Right ventricle myocardium inferior (tissue), 1 donor: ENCODE results near the gene NRG3. TPM values are rescaled to one million over a fixed set of nuclear protein-coding genes. Genes with fewer than 3 reads are reported as not detected.

Experiments used
- ATAC-seq: fragments of 200-7000 bp; cut with Tn5 transposase; one replicate; pipeline ENCODE4 v1.9.1; 2020; ENCODE audit warnings: mild to moderate bottlenecking, moderate library complexity
- DNase-seq: peaks from one replicate; pipeline ENCODE4 v3.0.0; 2021; ENCODE audit errors: missing footprints
- intact Hi-C: fragments of 100-400 bp; cut with DNase I; formaldehyde crosslinking; loops from one replicate; pipeline ENCODE4 v1.11.0; 2022
- total RNA-seq: library from RNA; stranded (reverse); fragmentation: NEBNext Ultra II Directional; extraction: Animal tissue kit (Norgen Biotek cat#: 25700); gene quantifications from one replicate; pipeline ENCODE4 v1.2.1, GENCODE V29; 2021
- donor health status: DM: no; HTN: yes; CAD: no; lungs with severe emphysema.

NRG3 gene
- total RNA-seq, 1 donor from 2014 or later = not detected

DNA sequence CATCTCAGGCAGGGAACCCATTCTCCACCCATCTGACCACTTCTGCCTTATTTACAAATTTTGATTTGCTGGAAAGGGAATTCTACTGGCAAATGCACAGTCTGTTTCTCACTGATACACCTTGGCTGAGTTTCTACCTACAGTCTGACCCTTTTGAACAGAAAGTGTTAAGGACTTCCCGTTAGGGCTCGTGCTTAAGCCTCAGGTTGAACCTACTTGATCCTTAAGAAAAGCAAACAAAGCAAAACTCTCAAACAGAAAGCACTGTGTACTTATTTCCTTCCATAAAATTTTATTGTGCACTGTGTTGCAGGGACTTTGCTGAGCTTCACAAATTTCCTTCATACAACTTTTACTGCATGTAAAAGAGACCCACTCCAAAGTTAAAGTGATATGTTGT is 367.8 kb downstream of the NRG3 start:
- ATAC-seq = no peak
- DNase-seq = no peak
- intact Hi-C loops = no loop called here

DNA sequence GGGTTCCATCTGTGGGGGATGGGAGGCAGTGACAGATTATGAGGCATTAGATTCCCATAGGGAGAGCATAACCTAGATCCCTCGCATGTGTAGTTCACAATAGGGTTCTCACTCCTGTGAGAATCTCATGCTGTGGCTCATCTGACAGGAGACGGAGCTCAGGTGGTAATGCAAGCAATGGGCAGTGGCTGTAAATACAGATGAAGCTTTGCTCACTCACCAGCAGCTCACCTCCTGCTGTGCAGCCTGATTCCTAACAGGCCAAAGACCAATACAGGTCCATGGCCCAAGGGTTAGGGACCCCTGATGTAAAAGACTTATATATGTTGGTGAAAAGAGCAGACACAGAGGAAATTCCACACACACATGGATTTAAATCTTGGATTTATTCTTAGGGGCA is 370.2 kb downstream of the NRG3 start:
- ATAC-seq (no peak), DNase-seq (no peak)
- intact Hi-C loops = no loop called here

DNA sequence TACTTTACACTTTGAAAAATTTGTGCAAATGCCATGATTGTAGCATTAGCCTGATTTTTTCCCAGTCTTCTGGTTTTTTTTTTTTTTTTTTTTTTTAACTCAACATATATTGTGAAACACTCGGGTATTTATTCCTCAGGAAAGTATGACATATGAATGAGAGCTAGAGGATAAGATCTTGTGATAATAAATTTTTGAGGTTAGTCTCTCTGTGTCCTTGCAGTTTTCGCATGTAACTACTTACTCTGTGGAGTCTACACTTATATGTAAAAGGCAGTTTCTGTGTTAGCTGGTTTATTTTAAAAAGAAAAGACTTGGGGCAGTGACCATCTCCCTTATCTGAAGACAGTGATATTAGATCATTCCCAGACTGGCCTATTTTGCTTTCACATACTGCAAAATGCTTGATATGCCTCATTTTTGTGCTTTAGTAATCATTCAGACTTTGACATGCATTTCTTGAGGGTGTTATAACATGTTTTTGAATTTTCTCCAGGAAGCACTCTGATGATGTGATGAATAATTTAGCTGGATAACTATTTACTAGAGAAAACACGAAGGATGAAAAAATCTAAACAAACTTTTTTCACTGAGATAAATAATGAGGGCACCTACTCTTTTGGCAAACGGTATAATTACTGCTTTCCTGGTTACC is 371.0 kb downstream of the NRG3 start:
- DNase-seq (no peak), ATAC-seq (no peak)
- intact Hi-C loops = no loop called here

DNA sequence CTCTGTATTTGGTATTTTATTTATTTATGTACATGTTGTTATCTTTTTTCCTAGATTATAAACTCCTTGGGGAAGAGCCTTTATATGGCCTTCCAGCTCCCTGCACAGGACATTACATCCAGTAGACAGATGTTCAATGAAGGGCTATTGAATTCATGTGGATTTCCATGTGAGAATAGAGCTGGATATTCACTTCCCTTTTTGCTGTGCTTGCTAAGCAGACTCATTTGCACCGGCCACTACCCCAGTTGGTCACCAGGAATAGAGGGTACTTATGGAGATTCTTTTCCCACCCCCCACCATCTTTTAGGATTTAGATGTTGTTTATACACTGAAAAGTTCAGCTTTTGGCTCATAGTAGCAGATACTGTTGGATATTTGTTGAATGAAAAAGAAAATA is 374.1 kb downstream of the NRG3 start:
- DNase-seq (no peak), ATAC-seq (no peak)
- intact Hi-C loops = no loop called here

DNA sequence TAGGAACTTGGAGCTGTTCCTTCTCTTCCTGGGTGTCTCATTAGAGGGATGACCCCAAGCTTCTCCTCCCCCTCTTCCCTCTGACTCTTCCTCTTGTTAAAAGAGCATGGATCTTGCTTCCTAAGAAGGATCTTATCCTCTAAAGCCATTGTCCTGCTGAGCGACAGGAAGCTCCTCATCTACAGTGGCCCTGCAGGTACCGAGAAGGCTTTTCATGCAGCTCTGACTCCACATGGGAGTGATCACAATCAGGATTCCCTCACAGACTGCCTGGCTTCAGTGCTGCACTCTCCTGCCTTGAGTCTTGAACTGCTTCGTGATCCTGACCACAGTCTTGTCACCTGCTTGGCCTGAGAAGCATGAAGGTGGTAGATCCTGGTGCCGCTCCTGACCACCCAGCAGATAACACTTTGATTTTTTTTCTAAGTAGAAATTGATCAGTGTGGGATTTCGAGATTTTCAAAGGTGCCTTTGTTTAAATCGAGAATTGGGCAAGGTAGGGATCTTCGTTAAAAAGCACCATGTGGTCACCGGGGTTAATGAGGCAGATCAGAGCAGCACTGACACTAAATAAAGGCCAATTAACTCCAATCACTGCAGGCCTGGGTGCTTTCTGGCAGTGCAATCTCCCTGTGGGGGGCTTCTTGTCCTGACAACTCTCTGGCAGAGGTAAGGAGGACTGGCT is 376.4 kb downstream of the NRG3 start:
- intact Hi-C loops = no loop called here
- ATAC-seq (no peak), DNase-seq (no peak)

DNA sequence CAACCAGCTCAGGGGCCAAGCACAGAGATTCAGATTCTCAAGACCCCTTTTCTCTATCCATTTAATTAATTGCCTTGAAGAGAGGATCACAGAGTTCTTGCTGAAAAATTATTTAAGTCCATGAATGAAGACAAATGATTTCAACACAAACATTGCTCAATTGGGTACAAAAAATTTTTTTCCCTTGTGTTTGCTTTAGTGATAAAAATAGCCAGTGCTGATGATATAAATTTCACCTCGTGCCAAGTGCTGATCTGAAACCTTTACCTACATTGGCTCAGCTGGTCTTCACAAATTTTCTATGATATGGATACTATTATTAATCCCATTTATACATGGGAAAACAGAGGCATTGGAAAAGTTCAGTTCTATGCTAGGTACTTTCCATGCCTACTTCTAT is 377.1 kb downstream of the NRG3 start:
- ATAC-seq (no peak), DNase-seq (no peak)
- intact Hi-C loops = no loop called here

DNA sequence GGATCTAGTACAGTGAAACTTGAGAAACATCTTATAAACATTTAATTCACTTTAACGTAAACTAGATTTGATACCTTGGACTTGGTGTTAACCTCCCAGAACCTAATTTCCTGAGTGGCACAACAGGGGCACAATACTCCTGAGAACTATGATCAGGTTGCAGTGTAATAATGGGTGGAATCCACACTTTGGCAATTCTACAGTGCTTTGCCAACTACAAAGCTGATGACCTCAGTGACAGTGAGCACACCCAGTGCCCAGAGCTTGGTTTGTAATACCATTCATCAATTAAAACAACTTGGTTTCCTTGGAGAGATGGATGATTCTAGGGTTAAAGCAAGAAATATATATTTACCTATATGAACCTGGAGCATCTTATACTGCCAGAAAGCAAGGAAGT is 379.2 kb downstream of the NRG3 start:
- DNase-seq = no peak
- intact Hi-C loops = no loop called here
- no peak for ATAC-seq

DNA sequence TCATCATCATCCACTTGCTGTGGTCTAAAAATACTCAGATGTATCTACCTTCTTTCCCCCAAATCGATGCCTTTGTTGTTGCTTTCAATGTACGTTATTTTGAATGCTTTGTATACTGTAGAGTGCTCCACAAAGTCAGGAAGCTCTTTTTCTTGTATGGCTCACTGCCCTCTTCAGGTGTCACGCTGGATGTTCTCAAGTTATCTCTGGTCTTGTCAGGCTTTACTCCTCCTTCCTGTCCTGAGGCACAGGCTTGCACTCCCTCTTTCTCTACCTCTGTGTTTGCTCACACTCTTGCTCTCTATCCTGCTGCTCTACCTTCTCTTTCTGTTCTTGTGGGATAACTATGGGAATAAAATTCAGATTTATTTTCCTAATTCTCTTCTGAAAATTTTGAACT is 381.3 kb downstream of the NRG3 start:
- intact Hi-C loops = no loop called here
- no peak for DNase-seq
- no peak for ATAC-seq

DNA sequence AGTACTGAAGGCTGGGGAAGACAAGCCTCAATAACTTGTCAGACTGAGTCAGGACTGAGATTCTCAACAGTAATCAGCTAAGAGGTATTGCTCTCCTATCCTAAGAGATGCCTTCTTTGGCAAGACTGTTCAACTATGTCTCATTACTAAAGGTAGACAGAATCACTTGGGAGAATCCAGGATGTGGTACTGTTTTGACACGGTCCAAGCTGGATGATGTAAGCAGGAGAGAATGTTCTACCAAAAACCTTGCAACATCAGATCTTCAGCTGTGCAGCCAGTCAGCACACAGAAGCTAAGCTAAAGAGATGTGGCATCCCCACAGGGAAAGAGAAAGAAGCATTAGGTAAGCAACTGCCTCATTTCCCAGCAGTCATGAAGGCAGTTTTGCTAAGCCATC is 391.4 kb downstream of the NRG3 start:
- DNase-seq (no peak), ATAC-seq (no peak)
- intact Hi-C loops = no loop called here

DNA sequence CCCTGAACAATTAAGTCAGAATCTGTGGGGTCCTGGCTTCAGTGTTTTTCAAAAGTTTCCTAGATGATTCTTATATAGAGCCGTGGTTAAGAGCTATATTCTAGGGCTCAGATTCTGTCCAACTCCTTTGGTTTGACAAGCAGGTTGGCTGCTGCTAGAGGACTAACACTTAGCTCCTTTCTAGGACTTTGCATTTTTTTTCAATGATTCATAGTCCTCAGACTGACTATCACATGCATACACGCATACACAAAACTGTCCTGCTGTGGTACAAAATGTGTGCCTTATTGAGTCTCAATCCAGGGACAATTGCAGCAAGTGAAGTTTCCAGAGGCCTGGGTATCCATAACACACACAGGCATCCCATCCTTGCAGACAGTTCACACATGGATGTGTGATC is 392.0 kb downstream of the NRG3 start:
- intact Hi-C loops = no loop called here
- DNase-seq (no peak), ATAC-seq (no peak)

DNA sequence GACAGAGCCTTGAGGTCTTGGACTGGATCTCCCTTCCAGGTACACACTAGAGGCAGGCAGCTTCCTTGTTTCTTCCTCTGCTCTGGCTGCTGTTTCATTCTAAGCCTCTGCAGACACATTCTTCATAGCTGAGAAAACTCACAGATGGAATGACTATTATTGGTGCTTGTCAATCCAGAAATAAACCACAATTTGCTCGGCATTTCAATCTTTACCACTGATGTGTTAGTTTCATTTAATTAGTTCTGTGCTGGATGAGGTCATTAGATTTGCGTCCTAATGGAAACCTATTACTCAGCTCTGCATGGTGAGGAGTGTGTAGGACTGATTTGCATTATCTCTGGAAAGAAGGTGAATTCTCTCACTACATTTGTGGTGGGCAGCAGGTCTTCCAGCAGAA is 392.5 kb downstream of the NRG3 start:
- no peak for ATAC-seq
- intact Hi-C loops = no loop called here
- DNase-seq = no peak

DNA sequence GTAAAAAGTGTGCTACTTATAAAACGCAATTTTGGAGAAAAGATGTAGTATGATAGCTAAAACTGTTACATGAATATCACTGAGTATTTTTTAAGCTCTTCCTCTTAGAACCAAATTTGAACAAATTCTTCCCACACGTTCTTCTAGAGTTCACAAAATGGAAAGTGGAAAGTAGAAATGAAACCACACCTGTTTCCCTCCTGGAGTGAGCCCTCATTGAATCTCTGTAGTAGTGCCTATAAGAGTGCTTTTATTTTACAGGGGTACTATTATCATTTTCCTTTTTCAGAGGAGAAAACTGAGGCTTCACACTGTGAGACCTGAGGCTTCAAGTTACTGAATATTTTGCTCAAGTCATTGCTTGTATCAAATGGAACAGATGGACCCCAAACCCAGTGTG is 393.0 kb downstream of the NRG3 start:
- no peak for DNase-seq
- intact Hi-C loops = no loop called here
- ATAC-seq = no peak

DNA sequence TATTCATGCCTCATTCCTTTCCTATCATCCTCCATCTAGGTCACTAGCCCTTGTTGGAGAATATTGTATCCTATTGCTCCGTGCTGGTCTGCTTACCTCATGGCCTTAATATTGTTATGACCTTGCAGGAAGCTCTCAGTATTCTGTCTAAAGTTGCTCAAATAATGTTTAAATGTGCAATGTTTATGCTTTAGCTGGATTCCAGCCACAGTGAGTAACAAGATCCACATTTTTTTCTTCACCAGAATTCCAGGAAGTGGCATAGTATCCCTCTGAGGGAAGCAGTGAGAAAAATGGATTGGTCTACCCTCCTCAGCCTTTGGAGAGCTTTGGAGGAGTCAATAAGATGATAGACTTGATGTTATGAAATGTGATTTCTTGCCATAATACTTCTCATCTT is 402.6 kb downstream of the NRG3 start:
- intact Hi-C loops = no loop called here
- no peak for ATAC-seq
- no peak for DNase-seq

DNA sequence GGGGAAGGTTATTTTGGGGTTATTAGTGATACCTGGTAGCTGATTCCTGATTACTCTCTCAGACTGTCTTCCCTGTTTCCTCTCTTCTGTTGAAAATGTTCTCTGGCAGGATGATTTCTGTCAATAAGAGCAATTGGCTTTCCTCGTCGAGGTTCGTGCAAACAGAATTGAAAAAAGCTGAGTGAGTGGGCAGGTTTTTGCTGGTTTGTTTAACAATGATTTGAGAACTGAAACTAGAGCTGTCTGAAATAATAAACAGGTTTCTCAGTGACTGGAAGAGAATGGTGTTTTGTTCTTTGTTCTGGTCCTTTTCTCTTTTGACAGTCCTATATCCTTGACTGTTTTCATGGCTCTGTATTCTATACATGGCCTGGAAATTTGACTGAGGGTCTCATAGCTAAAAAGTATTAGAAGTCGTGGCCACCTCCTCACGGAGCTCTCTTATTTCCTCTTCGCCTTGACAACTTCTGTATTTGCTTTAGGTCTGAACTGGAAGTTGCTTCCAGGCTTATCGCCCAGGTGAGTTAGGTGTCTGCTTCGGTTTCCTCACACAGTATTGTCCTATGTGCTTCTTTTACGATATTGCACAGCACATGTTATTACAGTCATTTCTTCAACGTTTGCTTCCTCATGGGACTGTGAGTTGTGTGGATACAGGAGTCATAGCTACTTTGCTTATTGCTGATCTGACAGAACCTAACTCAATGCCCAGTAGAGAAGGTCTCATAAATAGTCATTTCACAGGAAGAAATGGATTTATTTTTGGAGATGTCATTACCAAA is 403.6 kb downstream of the NRG3 start:
- intact Hi-C loops = no loop called here
- ATAC-seq = no peak
- DNase-seq = no peak

DNA sequence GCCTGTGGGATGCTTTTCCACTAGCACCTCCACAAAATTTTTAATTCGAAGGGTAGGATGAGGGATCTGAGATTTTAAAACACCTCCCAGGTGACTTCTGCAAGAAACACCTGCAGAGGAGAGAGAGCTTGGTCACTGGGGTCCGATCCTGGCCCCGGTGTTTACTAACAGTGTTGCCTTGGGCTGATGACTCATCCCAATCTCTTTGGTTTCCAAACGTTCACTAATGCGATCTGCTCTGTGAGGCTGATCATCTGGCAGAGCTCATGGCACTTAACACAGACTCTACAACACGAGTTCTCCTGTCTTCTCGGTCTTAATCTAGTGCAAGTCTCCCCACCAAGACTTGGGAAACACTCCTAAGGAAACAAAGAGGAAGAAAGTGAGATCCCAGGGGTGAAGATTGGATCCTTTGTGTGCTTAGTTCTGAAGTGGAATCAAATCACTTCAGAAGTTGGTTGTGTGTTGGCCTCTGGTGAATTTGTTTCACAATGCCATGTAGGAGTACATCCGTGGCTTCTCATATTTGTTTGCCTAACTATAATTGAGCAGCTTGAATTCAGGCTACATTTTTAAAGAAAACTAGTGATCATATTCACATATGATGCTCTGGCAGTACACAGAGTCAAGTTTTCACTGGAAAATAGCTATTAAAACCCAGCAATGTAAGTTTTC is 407.9 kb downstream of the NRG3 start:
- intact Hi-C loops = no loop called here
- ATAC-seq = no peak
- no peak for DNase-seq

DNA sequence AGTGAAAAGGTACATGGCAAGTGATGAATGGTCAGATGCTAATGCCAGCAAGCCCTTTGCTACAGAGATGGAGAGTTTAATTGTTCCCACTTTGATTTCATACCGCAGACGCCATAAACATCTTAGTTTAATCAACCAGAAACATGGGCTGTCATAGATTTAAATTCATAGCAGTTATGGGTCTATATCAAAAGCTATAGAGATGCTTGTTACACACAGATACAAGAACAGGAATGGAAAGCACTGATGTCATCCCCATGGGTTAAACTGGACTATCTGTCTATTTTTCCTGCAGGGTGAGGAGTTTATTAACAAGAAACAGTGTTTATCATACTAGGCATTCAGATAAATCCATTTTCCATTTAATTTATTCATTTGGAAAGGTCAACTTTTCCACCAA is 409.2 kb downstream of the NRG3 start:
- no peak for DNase-seq
- no peak for ATAC-seq
- intact Hi-C loops = no loop called here

DNA sequence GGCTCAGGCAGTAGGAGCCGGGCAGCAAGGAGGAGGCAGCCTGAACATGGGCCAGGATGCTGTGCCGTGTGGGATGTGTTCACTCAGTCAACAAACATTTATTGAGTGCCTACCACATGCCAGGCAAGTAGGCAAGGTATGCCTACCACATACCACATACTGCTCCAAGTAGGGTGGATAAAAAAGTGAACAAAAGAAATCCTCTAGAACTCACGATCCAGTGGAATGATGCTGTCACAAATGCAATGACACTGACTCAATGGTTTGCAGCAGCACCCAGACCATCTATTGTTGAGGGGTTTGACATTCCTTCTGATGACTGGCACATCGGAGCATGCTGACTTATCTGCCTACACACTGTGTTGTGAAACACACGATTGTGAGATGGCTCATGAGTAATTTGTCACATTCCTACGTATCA is 413.5 kb downstream of the NRG3 start:
- ATAC-seq (no peak), DNase-seq (no peak)
- intact Hi-C loops = no loop called here

DNA sequence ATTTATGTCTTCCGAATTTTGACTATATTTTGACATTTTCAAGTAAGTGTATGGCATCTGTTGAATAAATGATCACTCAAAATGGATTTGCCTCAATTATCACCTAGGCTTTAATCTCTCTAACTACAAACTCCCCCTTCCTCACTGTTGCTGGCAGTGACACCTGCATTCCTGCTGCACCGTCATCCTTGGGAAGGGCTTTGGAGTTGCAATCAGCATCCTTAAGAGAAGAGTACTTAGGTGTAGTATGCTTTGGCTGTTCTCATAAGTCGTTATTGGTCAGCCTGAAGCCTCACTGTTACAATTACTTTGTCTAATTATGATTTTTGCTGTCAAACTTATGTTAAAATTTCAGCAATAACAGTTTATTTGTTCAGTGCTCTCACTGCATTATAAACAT is 415.0 kb downstream of the NRG3 start:
- intact Hi-C loops = no loop called here
- ATAC-seq (no peak), DNase-seq (no peak)

DNA sequence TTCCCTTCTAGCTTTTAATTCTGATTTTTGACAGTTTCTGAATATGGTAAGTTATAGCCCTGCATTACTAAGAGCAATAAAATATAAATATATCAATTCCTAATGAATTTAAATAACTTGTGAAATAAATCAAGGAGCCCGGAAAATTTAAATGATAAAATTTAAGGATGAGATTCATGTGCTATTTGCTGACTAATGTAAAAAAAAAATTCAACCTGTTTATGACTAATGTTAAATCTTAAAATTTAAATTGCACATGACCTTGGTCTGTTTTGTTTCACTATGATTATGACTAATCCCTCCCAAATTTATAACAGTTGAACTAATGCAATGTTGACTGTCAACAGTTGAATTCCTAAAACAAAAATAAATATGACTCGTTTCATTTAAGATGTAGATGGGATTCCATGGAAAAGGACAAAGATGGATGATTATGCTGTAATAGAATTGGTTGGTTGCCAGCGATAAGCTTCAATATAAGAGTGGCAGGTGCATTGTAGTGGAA is 419.9 kb downstream of the NRG3 start:
- ATAC-seq = no peak

DNA sequence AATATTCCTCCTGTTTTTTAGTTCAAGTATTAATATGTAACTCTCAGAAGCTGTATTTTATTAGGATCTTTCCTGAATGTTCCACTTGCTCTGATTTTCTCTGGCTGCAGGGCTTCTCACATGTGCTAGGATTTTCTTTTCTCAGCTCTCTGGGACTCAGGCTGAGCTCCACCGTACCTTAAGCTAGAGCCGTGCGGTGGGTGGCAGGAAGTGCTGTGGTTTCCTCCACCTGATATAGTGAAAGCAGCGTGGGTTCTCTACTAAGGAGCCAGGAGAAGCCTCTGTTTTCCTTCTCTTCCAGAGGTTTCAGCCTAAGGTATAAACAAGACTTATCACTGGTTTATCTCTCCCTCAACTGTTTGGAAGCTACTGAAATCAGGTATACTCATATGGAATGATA is 433.6 kb downstream of the NRG3 start:
- no peak for DNase-seq
- intact Hi-C loops = no loop called here
- ATAC-seq = no peak

More for the DNA sequence above, 419.9 kb downstream of the NRG3 start:
- intact Hi-C loops = no loop called here
- DNase-seq = no peak
